Activated naive CD4-positive, alpha-beta T cell treated with anti-CD3 and anti-CD28 coated beads for 36 hours (primary cell): ENCODE results near the gene ZC3H18. TPM values are rescaled to one million over a fixed set of nuclear protein-coding genes. Genes with fewer than 3 reads are reported as not detected.

Experiments used
- CTCF ChIA-PET: fragments of 350-600 bp; sonication (Branson Sonifier 250); formaldehyde crosslinking; loops from one replicate; lab custom pipeline; 2021; ENCODE audit warnings: antibody characterized with exemption; lab: Charles Lee
- DNase-seq: peaks from one replicate; pipeline ENCODE4 v3.0.0-alpha.2; 2020
- H3K27ac Mint-ChIP-seq: one replicate; pipeline ENCODE4 v1.8.0; 2021; ENCODE audit warnings: mild to moderate bottlenecking, mixed read lengths
- H3K27me3 Mint-ChIP-seq: one replicate; pipeline ENCODE4 v1.8.0; 2021; ENCODE audit warnings: low read depth, mixed read lengths
- H3K36me3 Mint-ChIP-seq: one replicate; pipeline ENCODE4 v1.8.0; 2021; ENCODE audit warnings: low read depth, mixed read lengths
- H3K4me1 Mint-ChIP-seq: one replicate; pipeline ENCODE4 v1.8.0; 2021; ENCODE audit warnings: low read depth, mixed read lengths
- H3K4me3 Mint-ChIP-seq: one replicate; pipeline ENCODE4 v1.8.0; 2021; ENCODE audit warnings: mild to moderate bottlenecking, moderate library complexity, mixed read lengths
- H3K9me3 Mint-ChIP-seq: one replicate; pipeline ENCODE4 v1.8.0; 2021; ENCODE audit warnings: mixed read lengths
- intact Hi-C: fragments of 100-400 bp; cut with micrococcal nuclease; formaldehyde crosslinking; loops from one replicate; pipeline ENCODE4 v1.15.1; 2023
- total RNA-seq, 2 experiments: library from RNA; stranded (reverse); gene quantifications; one replicate each; pipeline ENCODE4 v1.2.3, GENCODE V29; 2021

ZC3H18 gene
- total RNA-seq, 2 experiments from 2014 or later, result 55.8 to 58.5 TPM

DNA sequence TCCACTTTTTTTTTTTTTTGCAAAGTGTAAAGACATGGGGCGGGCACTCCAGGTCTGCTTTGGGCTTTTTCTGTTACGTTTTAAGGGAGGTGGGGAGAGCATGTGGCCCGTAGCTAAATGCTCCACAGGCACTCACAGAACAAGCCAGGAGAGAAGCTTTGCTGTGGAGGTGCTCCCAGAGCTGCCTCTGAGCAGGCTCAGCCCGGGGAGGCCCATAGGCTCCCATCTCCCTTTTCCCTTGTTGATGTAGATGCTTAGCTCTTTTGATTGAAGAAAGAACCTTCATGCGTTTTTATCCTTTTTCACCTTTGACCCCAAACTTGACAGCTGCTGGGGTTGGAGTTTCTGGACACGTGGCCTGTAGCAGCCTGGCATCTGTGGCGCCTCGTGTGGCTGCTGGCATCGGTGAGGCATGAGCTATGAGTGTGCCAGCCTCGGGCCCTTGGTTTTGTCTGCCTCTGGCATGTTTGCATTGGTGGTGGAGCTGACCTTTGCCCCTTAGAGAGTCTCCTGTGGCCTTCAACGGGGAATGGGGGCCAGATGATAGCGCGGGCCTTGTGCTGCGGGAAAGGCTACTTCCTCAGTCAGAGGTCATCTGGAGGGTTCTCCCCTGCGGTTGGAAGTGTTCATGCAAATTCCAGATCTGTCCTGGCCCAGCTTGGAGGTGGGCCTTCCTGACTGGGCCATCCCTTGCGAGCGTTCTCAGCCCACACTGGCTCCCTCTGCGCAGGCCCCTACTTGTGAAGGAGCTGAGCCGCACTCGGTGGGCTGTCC, 48.2 kb downstream of the ZC3H18 start:
- peaks cover 18% of the 10 kb centered on the region for H3K36me3 Mint-ChIP-seq
- CTCF ChIA-PET, result no interaction called here
- no peaks in the 10 kb centered on the region for H3K27me3 Mint-ChIP-seq
- intact Hi-C loops, result no loop called here
- H3K4me3 Mint-ChIP-seq, result no peak overlapping the region
- no peaks in the 10 kb centered on the region for H3K9me3 Mint-ChIP-seq
- H3K27ac Mint-ChIP-seq, result no peak overlapping the region
- H3K4me1 Mint-ChIP-seq, result peaks cover 10% of the 10 kb centered on the region
- DNase-seq, result no peak

DNA sequence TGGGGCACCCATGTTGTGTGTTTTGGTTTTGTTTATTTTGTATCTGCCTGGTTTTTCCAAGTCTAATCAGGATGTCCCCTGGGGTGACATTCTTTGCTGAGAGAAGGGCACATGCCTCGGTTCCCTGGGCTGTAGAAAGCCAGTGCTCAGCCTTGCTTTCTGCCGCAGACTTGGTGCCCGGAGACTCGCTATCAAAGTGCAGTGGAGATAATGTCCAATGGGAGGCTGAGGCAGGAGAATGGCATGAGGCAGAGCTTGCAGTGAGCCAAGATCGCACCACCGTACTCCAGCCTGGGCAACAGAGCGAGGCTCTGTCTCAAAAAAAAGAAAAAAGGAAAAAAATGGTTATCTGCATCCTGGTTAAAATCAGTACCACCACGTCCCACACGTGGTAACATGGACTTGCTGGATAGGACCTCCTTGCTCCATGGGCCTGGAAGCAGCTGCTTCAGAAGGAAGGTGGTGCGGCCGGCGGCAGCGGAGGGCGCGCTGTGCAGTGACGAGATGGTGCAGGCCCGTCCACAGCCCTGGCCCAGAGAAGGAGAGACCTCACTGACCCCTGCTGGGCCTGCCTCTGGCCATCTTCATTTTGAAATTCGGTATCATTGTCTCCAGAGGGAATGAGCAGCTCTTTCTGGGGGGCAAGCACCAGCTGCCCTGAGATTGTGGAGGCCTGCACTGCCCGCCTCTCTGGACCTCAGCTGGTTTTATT, 48.9 kb downstream of the ZC3H18 start:
- CTCF ChIA-PET, result no interaction called here
- Mint-ChIP-seq H3K4me1 (peaks cover 10% of the 10 kb centered on the region), H3K4me3 (no peak overlapping the region), H3K9me3 (no peaks in the 10 kb centered on the region), H3K36me3 (peaks cover 18% of the 10 kb centered on the region), H3K27ac (no peak overlapping the region), H3K27me3 (no peaks in the 10 kb centered on the region)
- intact Hi-C loops, result no loop called here
- no peak for DNase-seq

DNA sequence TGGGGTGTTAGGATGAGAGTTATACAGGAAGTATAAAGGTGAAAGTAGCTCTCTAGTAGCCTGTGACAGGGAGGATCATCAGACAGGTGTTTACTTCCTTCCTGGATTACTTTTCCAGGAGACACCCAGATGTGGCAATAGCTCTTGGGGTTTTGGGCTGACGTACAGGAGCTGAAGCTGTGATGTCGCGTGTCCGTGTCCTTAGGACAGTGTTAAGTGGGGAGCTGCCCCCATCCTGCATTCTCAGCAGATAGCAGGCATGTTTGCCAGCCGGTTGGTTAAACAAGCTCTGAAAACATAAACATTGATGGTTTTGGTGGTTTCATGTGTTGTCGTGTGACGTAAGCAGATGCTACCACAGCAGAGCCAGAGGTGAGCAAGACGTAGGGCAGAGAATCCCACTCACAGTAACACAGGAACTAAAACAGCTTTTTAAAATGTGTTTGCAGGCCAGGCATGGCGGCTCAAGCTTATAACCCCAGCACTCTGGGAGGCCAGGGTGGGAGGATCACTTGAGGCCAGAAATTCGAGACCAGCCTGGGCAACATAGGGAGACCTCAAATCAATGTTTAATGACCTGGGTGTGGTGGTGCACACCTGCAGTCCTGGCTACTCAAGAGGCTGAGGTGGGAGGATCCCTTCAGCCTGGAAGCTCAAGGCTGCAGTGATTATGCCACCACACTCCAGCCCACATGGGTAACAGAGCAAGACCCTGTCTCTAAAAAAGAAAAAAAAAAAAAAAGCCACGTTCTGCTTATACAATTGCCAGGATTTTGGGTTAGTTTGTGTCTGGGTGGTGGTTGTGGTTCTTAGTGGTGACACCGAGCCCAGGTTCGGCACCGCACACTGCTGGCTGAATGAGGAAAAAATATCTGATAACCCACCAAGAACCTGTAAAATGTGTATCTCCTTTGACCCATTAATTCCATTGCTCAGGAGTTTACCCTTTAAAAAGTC, 49.9 kb downstream of the ZC3H18 start:
- Mint-ChIP-seq H3K4me1 (peaks cover 10% of the 10 kb centered on the region), H3K36me3 (peaks cover 13% of the 10 kb centered on the region), H3K9me3 (no peaks in the 10 kb centered on the region), H3K4me3 (no peak overlapping the region), H3K27ac (peak overlapping the region; percentile 5), H3K27me3 (no peaks in the 10 kb centered on the region)
- CTCF ChIA-PET, result interaction anchor here (0.6 kb wide), 1 partner anchor 237 kb away, joined by 4 read pairs; no protein-coding TSS in a partner anchor
- intact Hi-C loops, result no loop called here
- DNase-seq, result no peak

DNA sequence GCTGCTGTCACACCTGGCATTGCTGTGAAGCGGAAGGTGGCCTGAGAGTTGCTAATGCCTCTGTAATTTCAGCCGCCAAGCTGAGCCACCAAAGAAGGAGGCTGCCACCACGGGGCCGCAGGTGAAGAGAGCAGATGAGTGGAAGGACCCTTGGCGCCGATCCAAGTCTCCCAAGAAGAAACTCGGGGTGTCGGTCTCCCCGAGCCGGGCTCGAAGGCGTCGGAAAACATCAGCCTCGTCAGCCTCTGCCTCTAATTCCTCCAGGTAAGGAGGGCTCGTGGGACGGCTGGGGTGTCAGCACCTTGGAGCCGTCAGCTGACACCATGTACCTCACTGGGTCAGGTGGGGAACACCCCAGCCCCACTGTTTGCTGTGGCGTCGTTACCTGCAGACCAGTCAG, 51.9 kb downstream of the ZC3H18 start:
- H3K27ac Mint-ChIP-seq, result no peak overlapping the region
- H3K9me3 Mint-ChIP-seq, result no peaks in the 10 kb centered on the region

DNA sequence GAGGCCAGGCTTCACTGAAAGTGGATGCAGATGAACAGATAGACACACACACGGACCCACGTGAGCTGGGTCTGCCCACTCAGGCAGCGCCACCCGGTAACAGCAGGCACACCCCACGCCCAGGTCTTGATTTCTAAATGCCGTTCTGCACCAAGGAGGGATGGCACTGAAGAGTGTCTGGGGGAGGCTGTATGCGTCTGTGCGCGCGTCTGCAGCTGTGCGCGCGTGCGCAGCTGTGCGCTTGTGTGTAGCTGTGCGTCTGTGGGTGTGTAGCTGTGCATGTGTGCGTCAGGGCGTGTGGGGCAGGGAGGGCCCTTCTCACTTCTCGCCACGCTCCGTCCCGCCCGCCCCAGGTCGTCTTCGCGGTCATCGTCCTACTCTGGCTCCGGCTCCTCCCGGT, 52.7 kb downstream of the ZC3H18 start:
- no peak overlapping the region for H3K27ac Mint-ChIP-seq
- CTCF ChIA-PET, result no interaction called here
- H3K4me3 Mint-ChIP-seq, result no peak overlapping the region
- DNase-seq, result no peak
- peaks cover 10% of the 10 kb centered on the region for H3K4me1 Mint-ChIP-seq
- no peaks in the 10 kb centered on the region for H3K9me3 Mint-ChIP-seq
- no peaks in the 10 kb centered on the region for H3K27me3 Mint-ChIP-seq
- H3K36me3 Mint-ChIP-seq, result peaks cover 20% of the 10 kb centered on the region
- intact Hi-C loops, result no loop called here

More for the DNA sequence above, 51.9 kb downstream of the ZC3H18 start:
- Mint-ChIP-seq H3K4me3 (no peak overlapping the region), H3K36me3 (peaks cover 18% of the 10 kb centered on the region), H3K27me3 (no peaks in the 10 kb centered on the region), H3K4me1 (peaks cover 10% of the 10 kb centered on the region)
- intact Hi-C loops, result no loop called here
- CTCF ChIA-PET, result no interaction called here
- DNase-seq, result no peak

DNA sequence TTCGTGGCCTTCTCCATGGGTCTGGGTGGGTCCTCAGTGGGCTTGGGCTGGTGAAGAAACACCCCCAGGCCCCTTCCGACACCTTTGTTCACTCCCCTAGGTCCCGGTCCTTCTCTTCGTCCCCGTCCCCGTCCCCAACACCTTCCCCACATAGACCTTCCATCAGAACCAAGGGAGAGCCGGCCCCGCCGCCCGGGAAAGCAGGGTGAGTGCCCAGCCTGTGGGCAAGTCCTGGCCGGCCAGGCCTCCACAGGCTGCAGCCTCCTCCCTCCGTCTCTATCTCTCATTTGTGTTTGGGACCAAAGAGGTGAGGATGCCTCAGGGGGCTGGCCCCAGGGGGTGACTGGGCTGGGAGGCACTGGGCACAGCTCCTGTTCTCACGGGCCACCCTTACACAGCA, 53.7 kb downstream of the ZC3H18 start:
- intact Hi-C loops, result no loop called here
- CTCF ChIA-PET, result no interaction called here
- peaks cover 10% of the 10 kb centered on the region for H3K4me1 Mint-ChIP-seq
- no peak overlapping the region for H3K4me3 Mint-ChIP-seq
- no peaks in the 10 kb centered on the region for H3K9me3 Mint-ChIP-seq
- peaks cover 20% of the 10 kb centered on the region for H3K36me3 Mint-ChIP-seq
- H3K27ac Mint-ChIP-seq, result no peak overlapping the region
- H3K27me3 Mint-ChIP-seq, result no peaks in the 10 kb centered on the region
- no peak for DNase-seq

DNA sequence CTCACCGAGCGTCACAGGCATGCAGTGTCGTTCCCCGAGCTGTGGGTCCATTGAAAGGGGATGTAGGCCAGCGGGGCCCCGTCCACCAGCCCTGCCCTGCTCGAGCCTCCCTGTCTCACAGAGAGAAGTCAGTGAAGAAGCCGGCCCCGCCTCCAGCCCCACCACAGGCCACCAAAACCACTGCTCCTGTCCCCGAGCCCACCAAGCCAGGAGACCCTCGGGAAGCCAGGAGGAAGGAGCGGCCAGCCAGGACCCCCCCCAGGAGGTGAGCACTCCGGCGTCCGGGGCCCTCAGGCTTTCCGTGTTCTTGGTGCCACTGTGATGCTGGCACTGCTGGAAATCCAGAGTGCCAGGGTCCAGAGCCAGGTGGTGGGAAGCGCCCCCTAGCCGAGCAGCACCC, 54.3 kb downstream of the ZC3H18 start:
- peaks cover 20% of the 10 kb centered on the region for H3K36me3 Mint-ChIP-seq
- no peaks in the 10 kb centered on the region for H3K9me3 Mint-ChIP-seq
- no peak overlapping the region for H3K27ac Mint-ChIP-seq
- H3K4me1 Mint-ChIP-seq, result peaks cover 5% of the 10 kb centered on the region
- H3K4me3 Mint-ChIP-seq, result no peak overlapping the region
- no peaks in the 10 kb centered on the region for H3K27me3 Mint-ChIP-seq
- CTCF ChIA-PET, result no interaction called here
- intact Hi-C loops, result no loop called here
- no peak for DNase-seq

DNA sequence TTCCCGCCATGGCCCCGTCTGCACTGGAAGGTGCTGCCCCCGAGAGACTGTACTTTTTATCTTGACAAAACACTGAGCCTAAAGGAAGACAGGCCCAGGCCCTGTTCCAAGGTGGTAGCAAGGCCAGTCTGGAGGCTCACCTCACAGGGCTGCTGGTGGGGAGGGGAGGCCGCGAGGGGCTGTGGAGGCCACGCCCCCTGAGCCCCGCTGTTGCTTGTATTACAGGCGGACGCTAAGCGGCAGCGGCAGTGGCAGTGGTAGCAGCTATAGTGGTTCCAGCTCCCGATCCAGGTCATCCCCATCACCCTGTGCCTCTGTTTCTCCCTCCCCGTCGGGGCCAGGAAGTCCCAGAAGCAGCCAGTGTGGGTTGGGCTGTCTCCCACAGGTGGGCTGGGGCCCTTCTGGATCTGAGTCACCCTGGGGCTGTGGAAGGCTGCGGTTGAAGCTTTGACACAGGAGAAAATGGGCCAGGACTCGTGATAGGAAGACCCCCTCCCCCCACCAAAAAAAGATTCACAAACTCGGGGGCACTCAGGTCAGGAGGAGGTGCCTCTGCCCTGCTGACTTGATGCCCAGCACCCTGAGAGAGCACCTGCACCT, 54.9 kb downstream of the ZC3H18 start:
- Mint-ChIP-seq H3K9me3 (no peaks in the 10 kb centered on the region), H3K27me3 (no peaks in the 10 kb centered on the region), H3K36me3 (peaks cover 20% of the 10 kb centered on the region), H3K27ac (no peak overlapping the region), H3K4me3 (no peak overlapping the region), H3K4me1 (no peaks in the 10 kb centered on the region)
- intact Hi-C loops, result no loop called here
- no peak for DNase-seq
- CTCF ChIA-PET, result no interaction called here

DNA sequence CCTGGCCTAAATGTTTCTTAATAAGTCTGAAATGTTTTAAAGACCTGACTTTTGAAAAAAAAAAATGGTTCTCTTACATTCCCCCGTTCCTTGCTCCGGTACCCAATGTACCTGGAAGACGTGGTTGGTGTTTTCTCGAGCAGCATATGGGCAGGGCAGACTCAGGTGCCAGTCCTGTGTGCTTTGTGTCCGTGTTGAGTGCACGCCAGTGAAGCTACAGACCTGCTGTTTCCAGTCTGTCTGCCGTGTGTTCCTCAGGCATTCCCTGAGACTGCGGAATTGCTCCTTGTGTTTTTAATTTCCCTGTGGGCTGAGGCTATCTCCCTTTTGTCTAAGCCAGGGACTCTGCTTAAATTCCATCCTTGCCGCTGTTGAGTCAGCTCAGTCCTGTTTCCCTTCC, 56.4 kb downstream of the ZC3H18 start:
- DNase-seq, result no peak
- no peaks in the 10 kb centered on the region for H3K9me3 Mint-ChIP-seq
- intact Hi-C loops, result no loop called here
- peaks cover 24% of the 10 kb centered on the region for H3K36me3 Mint-ChIP-seq
- H3K4me1 Mint-ChIP-seq, result no peaks in the 10 kb centered on the region
- H3K27me3 Mint-ChIP-seq, result no peaks in the 10 kb centered on the region
- H3K27ac Mint-ChIP-seq, result no peak overlapping the region
- H3K4me3 Mint-ChIP-seq, result no peak overlapping the region
- CTCF ChIA-PET, result interaction anchor here (0.6 kb wide), 1 partner anchor 1313 kb away, joined by 5 read pairs; no protein-coding TSS in a partner anchor

DNA sequence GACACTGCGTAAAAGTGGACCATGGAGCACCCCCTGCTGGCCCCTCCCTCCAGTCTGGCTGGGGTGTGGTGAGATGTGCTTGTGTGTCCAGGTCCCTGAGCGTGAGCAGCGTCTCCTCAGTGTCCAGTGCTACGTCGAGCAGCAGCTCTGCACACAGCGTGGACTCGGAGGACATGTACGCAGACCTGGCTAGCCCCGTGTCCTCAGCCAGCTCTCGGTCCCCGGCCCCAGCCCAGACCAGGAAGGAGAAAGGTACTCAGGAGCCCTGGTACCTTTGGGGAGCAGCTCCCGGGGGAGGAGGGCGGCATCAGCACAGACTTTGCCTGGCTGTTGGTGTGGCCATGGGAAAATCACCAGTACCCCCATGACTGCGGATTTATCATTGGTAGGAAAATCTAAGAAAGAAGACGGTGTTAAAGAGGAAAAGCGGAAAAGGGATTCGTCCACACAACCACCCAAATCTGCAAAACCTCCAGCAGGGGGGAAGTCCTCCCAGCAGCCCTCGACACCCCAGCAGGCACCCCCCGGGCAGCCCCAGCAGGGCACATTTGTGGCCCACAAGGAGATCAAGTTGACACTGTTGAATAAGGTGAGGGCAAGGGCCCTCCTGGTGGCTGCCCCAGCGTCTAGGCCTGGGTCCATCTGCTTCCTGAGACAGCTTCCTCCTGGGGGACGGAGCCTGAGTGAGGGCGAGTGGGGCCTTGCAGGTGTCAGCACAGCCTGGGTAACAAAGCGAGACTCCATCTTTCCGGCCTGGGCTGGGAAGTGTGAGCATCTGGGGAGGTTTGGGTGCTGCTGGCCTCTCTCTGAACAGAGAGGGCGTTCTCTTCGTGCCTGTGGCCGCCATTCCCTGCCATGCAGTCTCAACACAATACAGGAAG, 57.6 kb downstream of the ZC3H18 start:
- no peaks in the 10 kb centered on the region for H3K27me3 Mint-ChIP-seq
- H3K27ac Mint-ChIP-seq, result no peak overlapping the region
- intact Hi-C loops, result no loop called here
- H3K4me3 Mint-ChIP-seq, result no peak overlapping the region
- H3K9me3 Mint-ChIP-seq, result no peaks in the 10 kb centered on the region
- H3K36me3 Mint-ChIP-seq, result peaks cover 23% of the 10 kb centered on the region
- CTCF ChIA-PET, result no interaction called here
- DNase-seq, result no peak
- H3K4me1 Mint-ChIP-seq, result no peaks in the 10 kb centered on the region

DNA sequence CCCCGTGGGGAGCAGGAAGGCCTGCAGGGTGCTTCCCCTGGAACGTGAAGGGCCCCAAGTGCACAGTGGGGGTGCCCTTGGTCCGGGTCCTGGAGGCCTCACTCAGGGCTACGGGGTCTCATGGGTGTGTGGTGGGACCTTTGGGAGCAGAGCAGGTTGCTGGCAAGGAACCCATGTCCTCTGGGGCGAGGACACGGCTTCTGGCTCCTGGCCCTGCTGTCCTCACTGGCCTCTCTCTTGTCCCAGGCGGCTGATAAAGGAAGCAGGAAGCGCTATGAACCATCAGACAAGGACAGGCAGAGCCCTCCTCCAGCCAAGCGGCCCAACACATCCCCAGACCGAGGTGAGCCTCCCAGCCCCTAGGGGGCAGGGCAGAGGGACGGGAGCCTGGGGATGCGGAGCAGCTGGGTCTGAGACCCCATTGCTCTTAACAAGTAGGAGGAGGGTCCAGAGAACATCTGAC, 58.3 kb downstream of the ZC3H18 start:
- CTCF ChIA-PET, result no interaction called here
- intact Hi-C loops, result no loop called here
- Mint-ChIP-seq H3K4me3 (no peak overlapping the region), H3K9me3 (no peaks in the 10 kb centered on the region), H3K4me1 (peaks cover 5% of the 10 kb centered on the region), H3K27ac (no peak overlapping the region), H3K27me3 (no peaks in the 10 kb centered on the region), H3K36me3 (peaks cover 17% of the 10 kb centered on the region)
- no peak for DNase-seq
